Spleen (tissue), 7 donors: ENCODE measurements around the gene KLLN.

Experiments used
- POLR2A ChIP-seq, 3 donors: fragments of 450-650 bp; IDR thresholded peaks; one replicate each; pipeline ENCODE4 v1.5.1; 2017; ENCODE audit warnings: antibody characterized with exemption in 3 of 3, mild to moderate bottlenecking in 1 of 3
- POLR2AphosphoS5 ChIP-seq, 3 donors: sonication (generic); formaldehyde crosslinking; IDR thresholded peaks; one replicate each; pipeline ENCODE4 v1.5.1; 2017; ENCODE audit warnings: antibody characterized with exemption in 3 of 3
- TF ChIP-seq, protein P1 (sequence below), 11 experiments: fragments of 200-600 bp in 7 of 11; fragments of 450-650 bp in 4 of 11; sonication (generic) in 4 of 11; IDR thresholded peaks in 8 of 11; conservative IDR thresholded peaks in 3 of 11; 1 replicate in 7 of 11; 2 replicates in 4 of 11; pipeline versions ENCODE4 v1.4.0 to v1.8.0; 2016 to 2021; ENCODE audit warnings: antibody characterized with exemption in 11 of 11, inconsistent platforms in 4 of 11, mild to moderate bottlenecking in 1 of 11
- donor health status: DM: no; HTN: no; CAD: no; lungs with moderate emphysema.
- donor health status: DM: no; HTN: no; CAD: no.
- donor health status: DM: no; HTN: no; CAD: no.

- TF ChIP-seq, protein P1, sequence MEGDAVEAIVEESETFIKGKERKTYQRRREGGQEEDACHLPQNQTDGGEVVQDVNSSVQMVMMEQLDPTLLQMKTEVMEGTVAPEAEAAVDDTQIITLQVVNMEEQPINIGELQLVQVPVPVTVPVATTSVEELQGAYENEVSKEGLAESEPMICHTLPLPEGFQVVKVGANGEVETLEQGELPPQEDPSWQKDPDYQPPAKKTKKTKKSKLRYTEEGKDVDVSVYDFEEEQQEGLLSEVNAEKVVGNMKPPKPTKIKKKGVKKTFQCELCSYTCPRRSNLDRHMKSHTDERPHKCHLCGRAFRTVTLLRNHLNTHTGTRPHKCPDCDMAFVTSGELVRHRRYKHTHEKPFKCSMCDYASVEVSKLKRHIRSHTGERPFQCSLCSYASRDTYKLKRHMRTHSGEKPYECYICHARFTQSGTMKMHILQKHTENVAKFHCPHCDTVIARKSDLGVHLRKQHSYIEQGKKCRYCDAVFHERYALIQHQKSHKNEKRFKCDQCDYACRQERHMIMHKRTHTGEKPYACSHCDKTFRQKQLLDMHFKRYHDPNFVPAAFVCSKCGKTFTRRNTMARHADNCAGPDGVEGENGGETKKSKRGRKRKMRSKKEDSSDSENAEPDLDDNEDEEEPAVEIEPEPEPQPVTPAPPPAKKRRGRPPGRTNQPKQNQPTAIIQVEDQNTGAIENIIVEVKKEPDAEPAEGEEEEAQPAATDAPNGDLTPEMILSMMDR (IDR thresholded peaks at IDR 0.05 in 8 of 11, conservative IDR thresholded peaks at IDR 0.05 in 3 of 11): no peak
- no peak for TF ChIP-seq POLR2A (IDR thresholded peaks at IDR 0.05)
- TF ChIP-seq POLR2AphosphoS5 (IDR thresholded peaks at IDR 0.05): peak in 1 of 3 donors; percentile 20
These were observed 15.5 kb upstream of the KLLN start for GRCh38 chr10:87878664-87879459.
